Activated T-cell treated with anti-CD3 and anti-CD28 coated beads, Interleukin-2, amount 50 U/mL, for 72 hours (primary cell): ENCODE measurements around the gene FMN1. TPM values are rescaled to one million over a fixed set of nuclear protein-coding genes. Genes with fewer than 3 reads are reported as not detected.

Experiments used
- ATAC-seq, 2 donors: fragments of 150-1000 bp; cut with Tn5 transposase; replicated peaks in 1 of 2; 2 replicates each; pipeline ENCODE4 v1.10.0; 2021; ENCODE audit warnings: moderate library complexity in 2 of 2, mild to moderate bottlenecking in 1 of 2
- DNase-seq, 2 donors: peaks; one replicate each; pipeline ENCODE4 v3.0.0; 2021 to 2022; ENCODE audit warnings: mixed read lengths in 1 of 2
- H3K27ac Mint-ChIP-seq: one replicate; pipeline ENCODE4 v1.8.0; 2022; ENCODE audit warnings: mild to moderate bottlenecking, moderate library complexity, mixed read lengths
- H3K27me3 Mint-ChIP-seq: one replicate; pipeline ENCODE4 v1.8.0; 2022; ENCODE audit warnings: low read depth, mixed read lengths
- H3K36me3 Mint-ChIP-seq, 2 donors: one replicate each; pipeline ENCODE4 v1.8.0; 2022; ENCODE audit warnings: mixed read lengths in 2 of 2, mild to moderate bottlenecking in 1 of 2; ENCODE audit not compliant: insufficient read depth in 2 of 2
- H3K4me1 Mint-ChIP-seq: one replicate; pipeline ENCODE4 v1.8.0; 2022; ENCODE audit warnings: low read depth, mixed read lengths
- H3K4me3 Mint-ChIP-seq, 2 donors: one replicate each; pipeline ENCODE4 v1.8.0; 2022; ENCODE audit warnings: mild to moderate bottlenecking in 2 of 2, mixed read lengths in 2 of 2, moderate library complexity in 2 of 2
- H3K9me3 Mint-ChIP-seq, 2 donors: one replicate each; pipeline ENCODE4 v1.8.0; 2022; ENCODE audit warnings: mixed read lengths in 2 of 2
- total RNA-seq, 2 donors: library from RNA; stranded (reverse); gene quantifications; one replicate each; pipeline ENCODE4 v1.2.3, GENCODE V29; 2022

FMN1 gene
- total RNA-seq, 2 donors from 2014 or later, result 0.74 to 1.1 TPM

GRCh38 chr15:32735989-32736700, 458.4 kb downstream of the FMN1 start:
- no peak for DNase-seq
- no peak overlapping the region for H3K27ac Mint-ChIP-seq
- H3K27me3 Mint-ChIP-seq, result peaks cover 62% of the 10 kb centered on the region
- peaks cover 2 to 4% of the 10 kb centered on the region in 2 donors for H3K9me3 Mint-ChIP-seq
- no peak for ATAC-seq
- H3K4me3 Mint-ChIP-seq, result no peak overlapping the region
- H3K4me1 Mint-ChIP-seq, result no peaks in the 10 kb centered on the region
- H3K36me3 Mint-ChIP-seq, result peaks cover 0 to 2% of the 10 kb centered on the region in 2 donors

DNA sequence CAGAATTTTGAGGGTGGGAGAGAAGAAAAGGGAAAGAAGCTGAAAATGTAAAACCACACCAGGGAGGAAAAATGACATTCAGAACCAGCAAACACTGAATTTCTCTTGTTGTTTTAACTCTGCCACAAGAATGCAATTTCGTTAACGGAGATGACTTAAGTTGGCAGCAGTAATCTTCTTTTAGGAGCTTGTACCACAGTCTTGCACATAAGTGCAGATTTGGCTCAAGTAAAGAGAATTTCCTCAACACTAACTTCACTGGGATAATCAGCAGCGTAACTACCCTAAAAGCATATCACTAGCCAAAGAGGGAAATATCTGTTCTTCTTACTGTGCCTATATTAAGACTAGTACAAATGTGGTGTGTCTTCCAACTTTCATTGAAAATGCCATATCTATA, 461.2 kb downstream of the FMN1 start:
- DNase-seq (no peak), ATAC-seq (no peak)
- Mint-ChIP-seq H3K27ac (no peak overlapping the region), H3K9me3 (no peaks in the 10 kb centered on the region), H3K36me3 (peaks cover 2% of the 10 kb centered on the region in 2 donors), H3K4me1 (peaks cover 16% of the 10 kb centered on the region), H3K4me3 (no peak overlapping the region), H3K27me3 (peaks cover 67% of the 10 kb centered on the region)

DNA sequence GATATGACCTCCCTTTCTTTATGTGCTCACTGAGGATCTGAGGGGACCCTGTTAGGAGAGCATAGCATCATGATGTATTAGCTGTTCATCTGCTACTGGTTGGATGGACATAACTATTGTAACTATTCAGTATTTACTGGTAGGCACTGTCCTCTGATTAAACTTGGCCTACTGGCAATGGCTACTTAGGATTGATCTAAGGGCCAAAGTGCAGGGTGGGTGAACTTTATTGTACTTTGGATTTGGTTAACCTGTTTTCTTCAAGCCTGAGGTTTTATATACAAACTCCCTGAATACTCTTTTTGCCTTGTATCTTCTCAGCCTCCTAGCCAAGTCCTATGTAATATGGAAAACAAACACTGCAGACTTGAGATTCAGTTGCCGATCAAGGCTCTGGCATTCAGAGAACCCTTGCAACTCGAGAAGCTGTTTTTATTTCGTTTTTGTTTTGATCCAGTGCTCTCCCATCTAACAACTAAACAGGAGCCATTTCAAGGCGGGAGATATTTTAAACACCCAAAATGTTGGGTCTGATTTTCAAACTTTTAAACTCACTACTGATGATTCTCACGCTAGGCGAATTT, 461.8 kb downstream of the FMN1 start:
- peaks cover 71% of the 10 kb centered on the region for H3K27me3 Mint-ChIP-seq

GRCh38 chr15:32730677-32731654, 463.5 kb downstream of the FMN1 start:
- peaks cover 16% of the 10 kb centered on the region for H3K4me1 Mint-ChIP-seq
- H3K36me3 Mint-ChIP-seq, result peaks cover 2 to 7% of the 10 kb centered on the region in 2 donors
- ATAC-seq (peak in 1 of 2 donors; percentile 60), DNase-seq (peak in 1 of 2 donors; percentile 42)
- H3K27me3 Mint-ChIP-seq, result peaks cover 88% of the 10 kb centered on the region
- H3K9me3 Mint-ChIP-seq, result peaks cover 4 to 7% of the 10 kb centered on the region in 2 donors
- no peak overlapping the region for H3K4me3 Mint-ChIP-seq
- H3K27ac Mint-ChIP-seq, result no peak overlapping the region

More for the DNA sequence above, 461.8 kb downstream of the FMN1 start:
- ATAC-seq (no peak), DNase-seq (no peak)
- Mint-ChIP-seq H3K27ac (no peak overlapping the region), H3K36me3 (peaks cover 2% of the 10 kb centered on the region in 2 donors), H3K4me3 (no peak overlapping the region), H3K4me1 (peaks cover 16% of the 10 kb centered on the region), H3K9me3 (peaks cover 0 to 2% of the 10 kb centered on the region in 2 donors)

GRCh38 chr15:32729700-32730395, 464.7 kb downstream of the FMN1 start:
- Mint-ChIP-seq H3K4me3 (no peak overlapping the region), H3K9me3 (peaks cover 4 to 7% of the 10 kb centered on the region in 2 donors), H3K4me1 (peaks cover 16% of the 10 kb centered on the region), H3K27ac (no peak overlapping the region), H3K36me3 (peaks cover 2 to 7% of the 10 kb centered on the region in 2 donors), H3K27me3 (peaks cover 93% of the 10 kb centered on the region)
- ATAC-seq (peak; percentile 70 to 80), DNase-seq (peak in 1 of 2 donors; percentile 2)

GRCh38 chr15:32723171-32723948, 471.2 kb downstream of the FMN1 start:
- H3K36me3 Mint-ChIP-seq, result peaks cover 0 to 5% of the 10 kb centered on the region in 2 donors
- peaks cover 91% of the 10 kb centered on the region for H3K27me3 Mint-ChIP-seq
- H3K4me3 Mint-ChIP-seq, result no peak overlapping the region
- H3K4me1 Mint-ChIP-seq, result peaks cover 27% of the 10 kb centered on the region
- DNase-seq (peak; percentile 37 to 41), ATAC-seq (peak; percentile 96 to 97)
- peaks cover 4 to 7% of the 10 kb centered on the region in 2 donors for H3K9me3 Mint-ChIP-seq
- H3K27ac Mint-ChIP-seq, result peak overlapping the region; percentile 38

- H3K4me1 Mint-ChIP-seq, result peaks cover 32% of the 10 kb centered on the region
These were observed 472.4 kb downstream of the FMN1 start for GRCh38 chr15:32722136-32722535.

DNA sequence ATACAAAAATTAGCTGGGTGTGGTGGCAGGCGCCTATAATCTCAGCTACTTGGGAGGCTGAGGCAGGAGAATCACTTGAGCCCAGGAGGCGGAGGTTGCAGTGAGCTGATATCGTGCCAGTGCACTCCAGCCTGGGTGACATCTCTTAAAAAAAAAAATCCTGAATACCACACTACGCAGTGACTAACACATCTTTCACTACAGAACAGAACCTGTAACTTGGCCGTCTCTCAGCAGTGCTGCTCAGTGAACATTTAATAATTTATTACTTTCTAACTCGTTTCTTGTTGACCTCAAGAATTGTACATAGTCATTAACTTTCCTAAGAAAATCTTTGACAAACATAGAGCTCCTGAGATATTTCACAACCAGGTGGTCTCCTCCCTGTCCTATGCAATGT, 472.9 kb downstream of the FMN1 start:
- H3K9me3 Mint-ChIP-seq, result peaks cover 2 to 6% of the 10 kb centered on the region in 2 donors
- ATAC-seq, result no peak
- H3K27me3 Mint-ChIP-seq, result peaks cover 86% of the 10 kb centered on the region
- H3K4me1 Mint-ChIP-seq, result peaks cover 37% of the 10 kb centered on the region
- no peak overlapping the region for H3K4me3 Mint-ChIP-seq
- H3K36me3 Mint-ChIP-seq, result peaks cover 0 to 4% of the 10 kb centered on the region in 2 donors
- DNase-seq, result no peak
- H3K27ac Mint-ChIP-seq, result no peak overlapping the region

More at GRCh38 chr15:32722136-32722535, 472.4 kb downstream of the FMN1 start:
- Mint-ChIP-seq H3K27ac (no peak overlapping the region), H3K9me3 (peaks cover 2 to 7% of the 10 kb centered on the region in 2 donors), H3K4me3 (no peak overlapping the region), H3K36me3 (peaks cover 0 to 5% of the 10 kb centered on the region in 2 donors), H3K27me3 (peaks cover 86% of the 10 kb centered on the region)
- DNase-seq (no peak), ATAC-seq (no peak)

- Mint-ChIP-seq H3K27ac (no peak overlapping the region), H3K27me3 (peaks cover 86% of the 10 kb centered on the region), H3K36me3 (peaks cover 0 to 1% of the 10 kb centered on the region in 2 donors), H3K9me3 (no peaks in the 10 kb centered on the region), H3K4me3 (peak overlapping the region; percentile 76 to 78), H3K4me1 (peaks cover 38% of the 10 kb centered on the region)
- no peak for ATAC-seq
- DNase-seq, result peak in 1 of 2 donors; percentile 20
These were observed 475.4 kb downstream of the FMN1 start for GRCh38 chr15:32718821-32719716.

GRCh38 chr15:32718227-32718820, 476.2 kb downstream of the FMN1 start:
- Mint-ChIP-seq H3K4me1 (peaks cover 32% of the 10 kb centered on the region), H3K27me3 (peaks cover 89% of the 10 kb centered on the region), H3K9me3 (no peaks in the 10 kb centered on the region), H3K4me3 (peak overlapping the region; percentile 76 to 78), H3K36me3 (peaks cover 0 to 1% of the 10 kb centered on the region in 2 donors), H3K27ac (no peak overlapping the region)
- ATAC-seq (peak in 1 of 2 donors; percentile 28), DNase-seq (peak; percentile 6 to 15)
